Fibroblast of lung (primary cell): ENCODE results near the gene ARFGAP1. TPM values are rescaled to one million over a fixed set of nuclear protein-coding genes. Genes with fewer than 3 reads are reported as not detected.
"Not testable (repeated sequence)": the region's sequence is repeated elsewhere in the genome, so short reads cannot be mapped to it uniquely, and the experiment has no call there.

Experiments
- DNase-seq, 2 donors: peaks; one replicate each; pipeline versions ENCODE4 v3.0.0 to v3.0.0-alpha.2; 2010; ENCODE audit warnings: low read depth in 2 of 2
- H2AFZ ChIP-seq: 2 replicates; pipeline ENCODE4 v1.5.1; 2012; ENCODE audit warnings: low read length, control low read depth, inconsistent platforms
- H3K27ac ChIP-seq: 2 replicates; pipeline ENCODE4 v1.5.1; 2011; ENCODE audit warnings: low read length, control low read depth; ENCODE audit not compliant: insufficient read depth
- H3K27me3 ChIP-seq: 2 replicates; pipeline ENCODE4 v1.5.1; 2011; ENCODE audit warnings: mild to moderate bottlenecking, low read length; ENCODE audit not compliant: control insufficient read depth, insufficient read depth
- H3K36me3 ChIP-seq: 2 replicates; pipeline ENCODE4 v1.5.1; 2011; ENCODE audit warnings: low read length; ENCODE audit not compliant: control insufficient read depth, insufficient read depth
- H3K4me1 ChIP-seq: 2 replicates; pipeline ENCODE4 v1.5.1; 2011; ENCODE audit warnings: low read length; ENCODE audit not compliant: control insufficient read depth, insufficient read depth; ENCODE audit errors: extremely low read depth
- H3K4me2 ChIP-seq: 2 replicates; pipeline ENCODE4 v1.5.1; 2011; ENCODE audit warnings: low read length, control low read depth; ENCODE audit not compliant: insufficient read depth; ENCODE audit errors: extremely low read depth
- H3K4me3 ChIP-seq, 4 experiments: fragments of 200-600 bp in 1 of 4; sonication (generic) in 1 of 4; replicated peaks in 1 of 4; 2 replicates each; pipeline ENCODE4 v1.5.1; 2011 to 2016; ENCODE audit warnings: low read length in 4 of 4, low read depth in 3 of 4, mild to moderate bottlenecking in 3 of 4, control low read depth in 2 of 4, inconsistent platforms in 1 of 4, mixed read lengths in 1 of 4; ENCODE audit not compliant: insufficient read depth in 1 of 4; ENCODE audit errors: control extremely low read depth in 1 of 4
- H3K79me2 ChIP-seq: 2 replicates; pipeline ENCODE4 v1.5.1; 2012; ENCODE audit warnings: mild to moderate bottlenecking, low read length, inconsistent platforms; ENCODE audit not compliant: control insufficient read depth, insufficient read depth
- H3K9ac ChIP-seq: 2 replicates; pipeline ENCODE4 v1.5.1; 2011; ENCODE audit warnings: mild to moderate bottlenecking, low read length, control low read depth; ENCODE audit not compliant: insufficient read depth
- H3K9me3 ChIP-seq: 2 replicates; pipeline ENCODE4 v1.5.1; 2012; ENCODE audit warnings: low read depth, low read length; ENCODE audit not compliant: control insufficient read depth, insufficient read depth
- H4K20me1 ChIP-seq: 2 replicates; pipeline ENCODE4 v1.5.1; 2011; ENCODE audit warnings: low read length; ENCODE audit not compliant: control insufficient read depth, insufficient read depth; ENCODE audit errors: extremely low read depth
- CTCF ChIP-seq, 2 donors: IDR thresholded peaks in 1 of 2; conservative IDR thresholded peaks in 1 of 2; 1 replicate in 1 of 2; 2 replicates in 1 of 2; pipeline ENCODE4 v1.5.1; 2011 to 2012; ENCODE audit warnings: low read length in 2 of 2, control low read depth in 1 of 2, inconsistent platforms in 1 of 2, low read depth in 1 of 2, mild to moderate bottlenecking in 1 of 2
- EZH2 ChIP-seq: IDR thresholded peaks from 2 replicates; pipeline ENCODE4 v1.5.1; 2012; ENCODE audit warnings: low read length, control low read depth, mild to moderate bottlenecking; ENCODE audit errors: missing control alignments
- polyA plus RNA-seq, 2 donors: library from polyadenylated mRNA; depleted of rRNA in 1 of 2; stranded (reverse) in 1 of 2; unstranded in 1 of 2; fragments of >200 nt; gene quantifications; 2 replicates each; pipeline ENCODE4 v1.2.1, GENCODE V29; 2011 to 2012; ENCODE audit warnings: missing spikeins in 1 of 2
- total RNA-seq: library from RNA; depleted of rRNA; stranded (reverse); fragments of >200 nt; gene quantifications from 2 replicates; pipeline ENCODE4 v1.2.1, GENCODE V29; 2014

Gene ARFGAP1
- total and polyA plus RNA-seq, 2 donors (not counting 1 experiment from before 2014, with no cell fraction given) = 37.6 to 42.9 TPM

- Histone ChIP-seq H3K9me3 (no peaks in the 10 kb centered on the region), H3K4me1 (no peaks in the 10 kb centered on the region), H3K4me3 (no peak overlapping the region), H3K27ac (no peak overlapping the region), H4K20me1 (no peaks in the 10 kb centered on the region), H2AFZ (no peak overlapping the region), H3K36me3 (no peaks in the 10 kb centered on the region), H3K27me3 (no peaks in the 10 kb centered on the region), H3K79me2 (no peaks in the 10 kb centered on the region), H3K9ac (no peak overlapping the region), H3K4me2 (no peak overlapping the region)
- no peak for DNase-seq
- TF ChIP-seq CTCF (conservative IDR thresholded peaks at IDR 0.05 in 1 of 2, IDR thresholded peaks at IDR 0.05 in 1 of 2; ENCODE audit: low read depth in 1 of 2, low read length in 2 of 2) = no peak
- TF ChIP-seq EZH2 = no peak
Observed at GRCh38 chr20:63303095-63303666, 30.6 kb downstream of the ARFGAP1 start.

GRCh38 chr20:63305393-63305792, 32.8 kb downstream of the ARFGAP1 start:
- Histone ChIP-seq H3K79me2 (no peaks in the 10 kb centered on the region), H3K36me3 (no peaks in the 10 kb centered on the region), H3K4me3 (no peak overlapping the region), H4K20me1 (no peaks in the 10 kb centered on the region), H3K4me1 (no peaks in the 10 kb centered on the region), H3K27me3 (no peaks in the 10 kb centered on the region), H3K27ac (no peak overlapping the region), H2AFZ (no peak overlapping the region), H3K4me2 (no peak overlapping the region), H3K9ac (no peak overlapping the region), H3K9me3 (no peaks in the 10 kb centered on the region)
- no peak for DNase-seq
- TF ChIP-seq EZH2 (no peak), CTCF (conservative IDR thresholded peaks at IDR 0.05 in 1 of 2, IDR thresholded peaks at IDR 0.05 in 1 of 2; ENCODE audit: low read depth in 1 of 2, low read length in 2 of 2) (no peak)

- H3K36me3 ChIP-seq = not testable (repeated sequence)
Observed at GRCh38 chr20:63305933-63306672, 33.5 kb downstream of the ARFGAP1 start.

More at GRCh38 chr20:63305933-63306672, 33.5 kb downstream of the ARFGAP1 start:
- not testable (repeated sequence) for H3K4me1 ChIP-seq, H3K79me2 ChIP-seq, H4K20me1 ChIP-seq, H3K9ac ChIP-seq, H3K9me3 ChIP-seq, H3K27ac ChIP-seq, H3K27me3 ChIP-seq, DNase-seq, H2AFZ ChIP-seq, H3K4me2 ChIP-seq, H3K4me3 ChIP-seq
